ENCODE data around the gene PKD1L1. TPM values are rescaled to one million over a fixed set of nuclear protein-coding genes. Genes with fewer than 3 reads are reported as not detected.

PKD1L1 gene
- polyA plus RNA-seq, 5 donors: 0.20 to 0.54 (median 0.28) TPM

- DNase-seq: no peak
Observed at GRCh38 chr7:47792521-47793121, 155.6 kb downstream of the PKD1L1 start.

- DNase-seq: no peak
Observed at GRCh38 chr7:47791682-47792081, 156.6 kb downstream of the PKD1L1 start.

GRCh38 chr7:47788083-47788482 lies 160.2 kb downstream of the PKD1L1 start:
- DNase-seq: no peak

- DNase-seq: no peak
Observed at GRCh38 chr7:47787249-47788069, 160.8 kb downstream of the PKD1L1 start.

- DNase-seq: peak in 1 of 2 donors; percentile 23
Observed at GRCh38 chr7:47786557-47787248, 161.6 kb downstream of the PKD1L1 start.

GRCh38 chr7:47785923-47786556 lies 162.2 kb downstream of the PKD1L1 start:
- DNase-seq: no peak

- DNase-seq: no peak
Observed at GRCh38 chr7:47783456-47784223, 164.6 kb downstream of the PKD1L1 start.

- no peak for DNase-seq
Observed at GRCh38 chr7:47782792-47783191, 165.5 kb downstream of the PKD1L1 start.

- no peak for DNase-seq
Observed at GRCh38 chr7:47782022-47782421, 166.2 kb downstream of the PKD1L1 start.

DNA sequence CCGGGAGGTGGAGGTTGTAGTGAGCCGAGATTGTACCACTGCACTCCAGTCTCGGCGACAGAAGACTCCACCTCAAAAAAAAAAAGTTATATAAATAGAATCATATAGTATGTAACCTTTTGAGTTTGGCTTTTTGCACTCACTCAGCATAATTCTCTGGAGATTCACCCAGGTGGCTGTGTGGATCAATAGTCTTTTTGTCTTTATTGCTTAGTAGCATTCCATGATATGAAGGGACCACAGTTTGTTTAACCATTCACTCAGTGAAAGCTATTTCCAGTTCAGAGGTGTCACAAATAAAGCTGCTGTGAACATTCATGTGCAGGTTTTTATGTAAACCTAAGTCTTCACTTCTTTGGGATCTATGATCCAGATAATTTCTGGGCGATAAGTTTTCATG lies 167.7 kb downstream of the PKD1L1 start:
- no peak for DNase-seq

GRCh38 chr7:47779341-47779771 lies 168.9 kb downstream of the PKD1L1 start:
- DNase-seq: no peak

- DNase-seq: no peak
Observed at GRCh38 chr7:47778153-47778661, 170.1 kb downstream of the PKD1L1 start.

GRCh38 chr7:47777531-47778152 lies 170.6 kb downstream of the PKD1L1 start:
- DNase-seq: no peak

DNA sequence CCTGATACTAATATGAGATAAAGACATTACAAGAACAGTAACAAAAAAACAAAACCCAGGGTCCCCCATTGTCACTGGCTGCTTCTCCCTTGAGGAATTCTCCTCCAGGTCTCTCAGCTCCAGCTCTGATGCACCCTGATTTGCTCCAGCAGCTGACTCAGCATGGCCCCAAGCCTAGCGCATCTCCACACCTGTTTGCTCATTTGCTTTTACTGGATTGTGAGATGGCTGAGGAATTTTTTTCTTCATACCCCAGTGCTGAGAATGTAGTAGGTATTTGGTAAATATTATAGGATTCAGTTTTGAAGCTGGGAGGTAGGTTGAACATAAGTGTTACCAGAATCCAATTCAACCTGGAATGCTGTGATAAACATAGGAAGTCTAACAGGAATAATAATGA lies 171.9 kb downstream of the PKD1L1 start:
- no peak for DNase-seq

DNA sequence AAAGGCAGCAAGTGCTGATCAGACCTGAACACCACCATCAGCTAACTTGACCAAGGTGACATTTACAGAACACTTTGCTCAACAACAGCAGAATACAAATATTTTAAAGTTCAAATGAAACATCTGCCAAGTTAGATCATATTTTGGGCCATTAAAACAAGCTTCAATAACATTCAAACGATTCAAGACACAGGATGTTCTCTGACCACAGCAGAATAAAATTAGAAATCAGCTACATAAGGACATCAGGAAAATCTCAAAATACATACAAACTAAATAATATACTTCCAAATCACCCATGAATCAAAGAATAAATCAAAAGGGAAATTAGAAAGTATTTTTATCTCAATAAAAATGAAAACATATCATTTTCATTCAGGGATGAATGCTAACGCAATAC lies 173.0 kb downstream of the PKD1L1 start:
- DNase-seq: no peak

DNA sequence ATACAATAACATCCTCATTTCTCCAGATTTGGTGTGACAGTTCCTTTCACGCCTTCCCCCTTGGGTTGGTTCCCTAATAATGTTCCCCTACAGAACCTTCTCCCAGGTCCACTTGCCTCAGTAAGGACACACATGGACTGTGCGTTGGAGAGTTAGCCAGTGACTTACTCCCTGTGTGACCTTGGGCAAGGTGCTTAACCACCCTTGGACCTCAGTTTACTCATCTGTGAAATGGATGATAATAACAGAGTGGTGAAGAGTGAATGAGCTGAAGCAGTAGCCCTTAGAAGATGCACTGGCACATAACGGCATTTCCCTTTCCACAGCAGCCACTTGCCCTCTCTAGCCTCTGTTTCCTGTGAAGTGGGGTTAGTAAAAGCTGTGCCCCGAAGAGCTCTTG lies 175.8 kb downstream of the PKD1L1 start:
- DNase-seq: no peak

DNA sequence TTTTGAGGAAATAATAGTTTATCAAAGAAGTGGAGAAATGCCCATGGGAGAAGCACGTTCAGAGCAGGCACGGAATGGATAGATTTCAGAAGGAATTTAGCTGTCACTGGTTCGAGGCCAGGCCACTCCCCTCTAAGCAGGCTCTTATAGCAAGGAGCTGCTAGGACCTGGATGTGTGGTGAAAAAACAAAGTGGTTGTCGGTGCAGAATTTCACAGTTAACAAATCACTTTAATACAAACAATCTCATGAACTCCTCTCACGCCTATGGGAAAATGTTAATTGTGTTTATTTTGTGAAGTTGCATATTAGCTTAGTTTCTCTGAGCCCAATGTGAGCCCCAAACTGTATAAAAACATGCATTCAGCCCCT lies 176.3 kb downstream of the PKD1L1 start:
- DNase-seq: no peak

DNA sequence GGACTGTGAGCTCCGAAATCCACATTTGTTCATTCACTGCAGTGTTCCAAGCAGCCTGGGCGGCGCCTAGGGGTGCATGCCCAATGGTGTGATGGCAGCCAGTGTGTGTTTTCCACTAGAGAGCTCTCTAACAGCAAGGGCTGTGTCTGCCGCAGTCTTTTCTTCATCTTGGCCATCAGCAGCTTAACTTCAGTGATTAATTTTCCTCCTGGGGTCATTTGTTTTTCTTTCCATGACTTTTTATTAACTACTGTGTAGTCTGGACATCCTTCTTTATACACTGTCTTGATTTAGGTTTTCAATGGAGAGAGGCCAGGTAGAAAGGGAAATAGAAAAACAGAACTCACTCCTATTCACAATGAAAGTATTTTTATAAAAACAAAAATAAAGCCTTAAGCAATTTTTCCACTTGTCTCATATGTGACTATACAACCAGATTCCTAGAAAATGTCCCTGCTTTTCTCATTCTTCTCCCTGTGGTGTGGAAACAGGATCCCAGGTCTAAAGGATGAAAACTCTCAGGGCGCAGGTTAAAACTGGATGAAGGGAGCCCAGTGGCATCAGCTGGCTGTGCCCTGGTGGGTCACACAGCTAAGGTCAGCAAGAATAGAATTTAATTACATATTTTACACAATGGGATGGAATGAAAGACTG lies 176.8 kb downstream of the PKD1L1 start:
- DNase-seq: no peak

GRCh38 chr7:47766126-47766525 lies 182.1 kb downstream of the PKD1L1 start:
- no peak for DNase-seq

DNA sequence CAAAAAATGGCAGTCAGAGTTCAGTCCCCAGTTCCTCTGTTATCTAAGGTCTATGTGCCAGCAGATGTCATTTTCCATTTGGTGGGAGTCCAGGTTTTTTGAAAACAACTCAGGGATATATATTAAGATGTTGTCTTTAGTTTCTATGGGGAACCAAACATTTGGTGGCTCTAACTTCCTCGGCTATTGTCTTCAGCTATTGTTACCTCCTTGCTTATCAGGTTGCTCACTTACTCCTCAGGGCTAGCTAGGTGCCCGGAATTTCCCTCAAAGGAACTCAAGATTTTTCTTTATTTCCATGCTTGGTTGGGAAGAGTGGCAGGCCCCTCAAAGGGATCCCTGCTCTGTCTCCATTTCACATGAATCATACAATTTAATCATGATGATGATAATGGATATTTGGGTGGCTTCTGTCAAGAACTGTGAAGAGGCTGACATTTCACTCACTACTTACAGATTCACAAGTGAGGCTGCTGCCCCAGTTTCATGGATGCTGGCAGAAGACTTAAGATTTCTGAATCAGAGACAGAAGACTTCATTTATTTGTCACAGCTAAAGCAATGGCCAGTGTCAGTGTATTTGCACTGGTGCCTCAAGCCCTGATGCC lies 182.8 kb downstream of the PKD1L1 start:
- DNase-seq: no peak

Data from right lung (tissue), 5 donors.